Prostate gland (tissue), 2 donors: ENCODE data around the gene CASQ1. TPM values are rescaled to one million over a fixed set of nuclear protein-coding genes. Genes with fewer than 3 reads are reported as not detected.

Experiments
- DNase-seq: peaks from one replicate; pipeline ENCODE4 v3.0.0-alpha.2; 2019; ENCODE audit warnings: low spot score
- H3K27ac ChIP-seq, 2 donors: fragments of 200-600 bp; sonication (generic); 2 replicates each; pipeline ENCODE4 v1.5.1; 2017 to 2019
- H3K27me3 ChIP-seq: fragments of 200-600 bp; sonication (generic); replicated peaks from 2 replicates; pipeline ENCODE4 v1.5.1; 2019; ENCODE audit not compliant: insufficient read depth
- H3K36me3 ChIP-seq, 2 donors: fragments of 200-600 bp; sonication (generic); 1 replicate in 1 of 2; 2 replicates in 1 of 2; pipeline versions ENCODE4 v1.5.1 to v1.8.1; 2017 to 2019
- H3K4me1 ChIP-seq: fragments of 200-600 bp; sonication (generic); replicated peaks from 2 replicates; pipeline ENCODE4 v1.5.1; 2019
- H3K4me3 ChIP-seq, 2 donors: fragments of 200-600 bp; sonication (generic); 2 replicates each; pipeline ENCODE4 v1.5.1; 2017 to 2019
- H3K9me3 ChIP-seq: fragments of 200-600 bp; sonication (generic); 2 replicates; pipeline ENCODE4 v1.5.1; 2017
- CTCF ChIP-seq, 4 experiments: fragments of 200-600 bp in 2 of 4; fragments of 450-650 bp in 2 of 4; sonication (generic) in 2 of 4; IDR thresholded peaks; 1 replicate in 3 of 4; 2 replicates in 1 of 4; pipeline ENCODE4 v1.5.1; 2016 to 2019; ENCODE audit warnings: antibody characterized with exemption in 4 of 4, mild to moderate bottlenecking in 2 of 4, moderate library complexity in 2 of 4
- POLR2A ChIP-seq: fragments of 450-650 bp; IDR thresholded peaks from one replicate; pipeline ENCODE4 v1.6.1; 2016; ENCODE audit warnings: antibody characterized with exemption, mild to moderate bottlenecking
- POLR2AphosphoS5 ChIP-seq: sonication (generic); formaldehyde crosslinking; IDR thresholded peaks from one replicate; pipeline ENCODE4 v1.6.1; 2017; ENCODE audit warnings: antibody characterized with exemption
- WGBS: methylation state at CpG from one replicate; pipeline ENCODE4 v1.1.5; 2018; 5-methylcytosine and 5-hydroxymethylcytosine counted together
- intact Hi-C: fragments of 100-400 bp; cut with DNase I; formaldehyde crosslinking; loops from one replicate; pipeline ENCODE4 v1.14.2; 2022
- total RNA-seq, 2 donors: library from RNA; depleted of rRNA; stranded (reverse); fragments of >200 nt; gene quantifications; one replicate each; pipeline ENCODE4 v1.1.0, GENCODE V29; 2016

CASQ1 gene
- total RNA-seq, 2 donors from 2014 or later: 1.2 to 3.0 TPM

- no peak for DNase-seq
- Histone ChIP-seq H3K27me3 (no peaks in the 10 kb centered on the region), H3K4me3 (no peak overlapping the region), H3K27ac (no peak overlapping the region), H3K36me3 (no peaks in the 10 kb centered on the region), H3K4me1 (no peaks in the 10 kb centered on the region), H3K9me3 (no peaks in the 10 kb centered on the region)
- TF ChIP-seq POLR2AphosphoS5 (no peak), CTCF (IDR thresholded peaks at IDR 0.05) (no peak), POLR2A (no peak)
- intact Hi-C loops: no loop called here
- WGBS: 76% methylated on average over 3 of the region's 3 CpGs
Measured at GRCh38 chr1:160148121-160148520, 42.3 kb upstream of the CASQ1 start.

GRCh38 chr1:160149233-160149632, 41.1 kb upstream of the CASQ1 start:
- TF ChIP-seq POLR2A: no peak
- DNase-seq: no peak
- no peaks in the 10 kb centered on the region for H3K27me3 ChIP-seq
- H3K4me3 ChIP-seq: no peak overlapping the region
- intact Hi-C loops: no loop called here
- no peaks in the 10 kb centered on the region for H3K9me3 ChIP-seq
- no peaks in the 10 kb centered on the region for H3K36me3 ChIP-seq
- H3K27ac ChIP-seq: no peak overlapping the region
- no peaks in the 10 kb centered on the region for H3K4me1 ChIP-seq

GRCh38 chr1:160149716-160150115, 40.7 kb upstream of the CASQ1 start:
- no peak for DNase-seq
- 88% methylated on average over 2 of the region's 2 CpGs for WGBS
- Histone ChIP-seq H3K4me1 (no peaks in the 10 kb centered on the region), H3K36me3 (no peaks in the 10 kb centered on the region), H3K27ac (no peak overlapping the region), H3K4me3 (no peak overlapping the region), H3K27me3 (no peaks in the 10 kb centered on the region), H3K9me3 (no peaks in the 10 kb centered on the region)
- no peak for TF ChIP-seq POLR2A
- TF ChIP-seq POLR2AphosphoS5: no peak
- TF ChIP-seq CTCF (IDR thresholded peaks at IDR 0.05): no peak
- intact Hi-C loops: no loop called here

- H3K4me1 ChIP-seq: no peaks in the 10 kb centered on the region
- intact Hi-C loops: no loop called here
- no peaks in the 10 kb centered on the region for H3K9me3 ChIP-seq
- DNase-seq: no peak
- TF ChIP-seq POLR2AphosphoS5: no peak
- TF ChIP-seq CTCF (IDR thresholded peaks at IDR 0.05): no peak
- TF ChIP-seq POLR2A: no peak
- no peak within 1 kb of the TSS for H3K4me3 ChIP-seq
- H3K27ac ChIP-seq: no peak within 1 kb of the TSS
- WGBS: 93% methylated on average over 6 of the region's 6 CpGs
- H3K36me3 ChIP-seq: no peaks in the 10 kb centered on the region
- H3K27me3 ChIP-seq: no peaks in the 10 kb centered on the region
Measured at GRCh38 chr1:160151303-160151702, 39.1 kb upstream of the CASQ1 start, which contains the start of gene ATP1A4. ATP1A4 (plus strand) TSS chr1:160151603; CDS start chr1:160152041, 438 bp downstream.

GRCh38 chr1:160154790-160155189, 35.6 kb upstream of the CASQ1 start:
- intact Hi-C loops: no loop called here
- DNase-seq: no peak
- Histone ChIP-seq H3K4me3 (no peak overlapping the region), H3K9me3 (no peaks in the 10 kb centered on the region), H3K36me3 (no peaks in the 10 kb centered on the region), H3K27me3 (no peaks in the 10 kb centered on the region), H3K27ac (no peak overlapping the region), H3K4me1 (no peaks in the 10 kb centered on the region)
- 90% methylated on average over 3 of the region's 3 CpGs for WGBS
- TF ChIP-seq CTCF (IDR thresholded peaks at IDR 0.05) (no peak), POLR2A (no peak), POLR2AphosphoS5 (no peak)
